ENCODE results near the gene MYCBPAP.

MYCBPAP gene, protein sequence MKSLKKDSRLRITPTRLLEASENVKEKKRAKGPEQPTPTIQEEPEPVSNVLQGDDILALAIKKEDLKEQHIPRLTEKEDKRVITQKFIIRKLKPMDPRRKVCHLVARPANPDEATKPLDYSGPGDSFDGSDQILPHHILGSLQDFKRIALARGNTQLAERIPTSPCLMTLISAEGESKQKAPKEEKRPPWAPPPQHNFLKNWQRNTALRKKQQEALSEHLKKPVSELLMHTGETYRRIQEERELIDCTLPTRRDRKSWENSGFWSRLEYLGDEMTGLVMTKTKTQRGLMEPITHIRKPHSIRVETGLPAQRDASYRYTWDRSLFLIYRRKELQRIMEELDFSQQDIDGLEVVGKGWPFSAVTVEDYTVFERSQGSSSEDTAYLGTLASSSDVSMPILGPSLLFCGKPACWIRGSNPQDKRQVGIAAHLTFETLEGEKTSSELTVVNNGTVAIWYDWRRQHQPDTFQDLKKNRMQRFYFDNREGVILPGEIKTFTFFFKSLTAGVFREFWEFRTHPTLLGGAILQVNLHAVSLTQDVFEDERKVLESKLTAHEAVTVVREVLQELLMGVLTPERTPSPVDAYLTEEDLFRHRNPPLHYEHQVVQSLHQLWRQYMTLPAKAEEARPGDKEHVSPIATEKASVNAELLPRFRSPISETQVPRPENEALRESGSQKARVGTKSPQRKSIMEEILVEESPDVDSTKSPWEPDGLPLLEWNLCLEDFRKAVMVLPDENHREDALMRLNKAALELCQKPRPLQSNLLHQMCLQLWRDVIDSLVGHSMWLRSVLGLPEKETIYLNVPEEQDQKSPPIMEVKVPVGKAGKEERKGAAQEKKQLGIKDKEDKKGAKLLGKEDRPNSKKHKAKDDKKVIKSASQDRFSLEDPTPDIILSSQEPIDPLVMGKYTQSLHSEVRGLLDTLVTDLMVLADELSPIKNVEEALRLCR

GRCh38 chr17:50507871-50508572 lies at the start of gene MYCBPAP:
Gene MYCBPAP, plus strand, starts transcription at chr17:50508439. Its CDS starts 236 bp downstream, at chr17:50508675.
- DNase-seq (ENCODE audit: low read depth) = peak; percentile 66

DNA sequence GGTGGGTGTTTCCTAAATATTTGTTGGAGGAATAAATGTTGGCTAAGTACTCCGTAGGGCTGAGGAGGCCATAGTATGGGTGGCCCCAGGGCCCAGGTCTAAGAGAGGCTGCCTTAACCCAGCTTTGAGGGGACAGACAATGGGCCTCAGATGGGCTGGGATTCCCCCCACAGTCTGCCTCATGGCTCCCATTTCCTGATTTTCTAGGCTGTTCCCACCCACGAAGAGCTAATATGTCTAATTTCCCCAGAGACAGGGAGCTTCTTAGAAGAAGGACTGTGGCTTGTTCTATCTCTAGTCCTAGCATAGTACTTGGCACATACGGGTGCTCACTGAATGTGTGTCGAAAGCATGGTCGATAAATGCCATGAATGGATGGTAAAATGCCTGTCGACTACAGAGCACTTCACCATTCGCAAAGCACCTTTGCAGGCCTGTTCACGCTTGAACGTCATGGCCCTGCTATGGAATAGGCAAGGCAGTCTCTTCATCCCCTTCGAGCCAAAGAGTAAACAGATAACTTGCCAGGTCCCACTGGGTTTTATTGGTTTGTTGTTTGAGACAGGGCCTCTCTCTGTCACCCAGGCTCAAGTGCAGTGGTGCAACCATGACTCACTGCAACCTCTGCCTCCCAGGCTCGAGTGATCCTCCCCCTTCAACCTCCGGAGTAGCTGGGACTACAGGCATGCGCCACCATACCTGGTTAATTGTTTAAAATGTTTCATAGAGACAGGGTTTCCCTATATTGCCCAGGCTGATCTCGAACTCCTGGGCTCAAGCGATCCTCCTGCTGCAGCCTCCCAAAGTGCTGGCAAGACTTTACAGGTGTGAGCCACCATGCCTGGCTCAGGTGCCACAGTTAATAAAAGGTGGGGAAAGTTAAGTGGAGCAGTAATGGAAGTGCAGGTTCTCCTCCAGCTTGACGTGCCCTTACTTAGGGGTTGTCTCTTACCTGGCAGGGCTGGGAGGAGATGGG lies 49.2 kb upstream of the MYCBPAP start:
- DNase-seq (ENCODE audit: low read depth) = no peak

DNA sequence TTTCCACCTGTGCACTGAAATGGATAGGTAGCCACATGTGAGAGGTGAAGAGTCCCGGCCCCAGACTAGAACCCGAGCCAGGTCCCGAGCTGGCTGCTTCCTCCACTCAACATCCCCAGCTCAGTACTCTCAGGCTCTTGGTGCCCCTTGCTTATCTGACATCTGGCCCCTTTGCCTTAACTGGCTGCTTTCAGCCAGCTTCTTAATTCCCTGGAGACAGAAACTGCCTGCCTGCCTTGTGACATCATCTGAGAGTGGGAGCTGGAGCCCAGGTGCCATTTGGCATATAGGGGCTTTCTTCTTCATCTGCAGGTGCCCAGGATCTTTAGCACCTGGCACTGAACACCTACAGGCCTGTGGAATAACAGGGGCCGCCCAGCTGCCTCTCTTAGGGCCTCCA lies 48.5 kb upstream of the MYCBPAP start:
- DNase-seq (ENCODE audit: low read depth) = no peak

DNA sequence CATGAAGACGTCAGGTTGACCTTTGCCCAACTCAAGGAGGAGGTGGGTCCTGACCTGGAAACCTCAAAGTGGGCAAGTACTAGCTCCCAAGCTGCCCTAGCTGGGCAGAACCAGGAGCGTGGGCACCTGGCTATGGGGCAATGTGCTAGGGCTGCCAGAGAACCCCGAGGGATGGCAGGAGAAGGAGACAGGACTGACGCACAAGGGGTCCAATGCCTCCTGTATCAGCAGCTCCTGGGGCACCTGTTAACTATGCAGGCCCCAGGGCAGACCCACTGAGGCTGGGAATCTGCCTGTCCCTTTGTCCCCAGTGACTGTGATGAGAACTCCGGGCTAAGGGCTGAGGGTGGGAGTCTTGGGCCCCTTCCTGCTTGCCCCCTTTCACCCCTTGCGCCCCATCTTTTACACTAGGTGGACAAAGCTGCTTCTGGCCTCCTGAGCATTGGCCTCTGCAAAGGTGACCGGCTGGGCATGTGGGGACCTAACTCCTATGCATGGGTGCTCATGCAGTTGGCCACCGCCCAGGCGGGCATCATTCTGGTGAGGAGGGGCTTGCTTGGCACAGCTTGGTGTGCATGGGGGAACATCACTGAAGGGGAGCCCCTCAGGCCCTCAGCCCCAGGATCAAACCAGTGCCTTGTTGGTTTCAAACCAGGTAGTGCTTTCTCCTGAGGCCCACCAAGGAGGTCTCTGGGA lies 47.3 kb upstream of the MYCBPAP start:
- DNase-seq (ENCODE audit: low read depth) = no peak

DNA sequence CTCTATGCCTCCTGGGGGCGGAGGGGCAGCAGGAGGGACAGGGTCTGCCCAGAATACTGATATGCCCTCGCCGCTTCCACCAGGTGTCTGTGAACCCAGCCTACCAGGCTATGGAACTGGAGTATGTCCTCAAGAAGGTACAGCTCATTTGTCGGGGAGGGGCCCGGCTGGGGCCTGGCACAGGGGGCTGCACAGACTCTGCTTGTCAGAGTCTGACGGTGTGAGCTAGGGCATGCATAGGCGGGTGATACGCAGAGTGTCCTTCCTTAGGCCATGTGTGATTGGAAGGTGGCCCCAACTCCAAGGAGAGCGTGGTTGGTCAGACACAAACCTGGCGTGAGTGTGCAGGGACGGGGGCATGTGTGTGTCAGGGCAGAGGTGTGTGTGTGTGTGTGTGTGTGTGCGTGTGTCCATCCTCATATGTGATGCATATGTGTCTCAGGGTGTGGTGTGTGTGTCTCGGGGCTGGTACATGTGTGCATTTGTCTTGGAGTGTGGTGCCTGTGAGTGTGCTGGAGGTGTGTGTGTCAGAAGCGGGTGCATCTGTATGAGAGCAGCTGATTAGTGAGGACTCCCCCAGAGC lies 46.6 kb upstream of the MYCBPAP start:
- DNase-seq (ENCODE audit: low read depth) = no peak

DNA sequence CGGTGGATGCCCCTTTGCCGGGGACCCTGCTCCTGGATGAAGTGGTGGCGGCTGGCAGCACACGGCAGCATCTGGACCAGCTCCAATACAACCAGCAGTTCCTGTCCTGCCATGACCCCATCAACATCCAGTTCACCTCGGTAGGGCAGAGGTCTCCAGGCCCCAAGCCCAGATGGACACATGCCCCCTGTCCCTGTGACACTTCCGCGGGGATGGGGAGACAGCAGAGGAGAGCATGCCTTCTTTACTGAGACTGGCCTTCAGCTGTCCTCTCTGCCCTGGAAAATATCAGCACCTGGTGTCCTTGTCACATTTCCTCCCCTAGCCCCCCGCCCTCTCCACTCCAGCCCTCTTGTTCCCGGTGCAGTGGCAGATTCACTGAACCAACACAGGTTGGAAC lies 45.8 kb upstream of the MYCBPAP start:
- DNase-seq (ENCODE audit: low read depth) = no peak

DNA sequence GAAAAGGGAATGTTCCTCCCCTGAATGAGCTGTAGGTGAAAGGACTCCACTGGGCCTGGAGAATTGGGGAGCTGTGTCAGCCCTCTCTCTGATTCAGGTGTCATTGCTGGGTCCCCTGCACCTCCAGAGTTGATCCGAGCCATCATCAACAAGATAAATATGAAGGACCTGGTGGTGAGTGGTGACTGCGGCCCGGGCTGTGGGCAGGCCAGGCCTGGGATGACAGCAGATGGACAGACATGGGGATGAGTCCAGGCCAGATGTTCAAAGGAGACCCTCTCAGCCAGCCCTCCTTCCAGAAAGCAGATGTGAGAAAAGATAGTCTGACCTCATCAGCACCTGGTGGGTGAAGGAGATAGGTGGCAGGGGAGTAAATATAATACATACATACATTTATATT lies 44.1 kb upstream of the MYCBPAP start:
- no peak for DNase-seq (ENCODE audit: low read depth)

- DNase-seq (ENCODE audit: low read depth) = no peak
Measured at GRCh38 chr17:50464736-50465135, 43.5 kb upstream of the MYCBPAP start.

GRCh38 chr17:50465171-50465570 lies 43.1 kb upstream of the MYCBPAP start:
- DNase-seq (ENCODE audit: low read depth) = no peak

DNA sequence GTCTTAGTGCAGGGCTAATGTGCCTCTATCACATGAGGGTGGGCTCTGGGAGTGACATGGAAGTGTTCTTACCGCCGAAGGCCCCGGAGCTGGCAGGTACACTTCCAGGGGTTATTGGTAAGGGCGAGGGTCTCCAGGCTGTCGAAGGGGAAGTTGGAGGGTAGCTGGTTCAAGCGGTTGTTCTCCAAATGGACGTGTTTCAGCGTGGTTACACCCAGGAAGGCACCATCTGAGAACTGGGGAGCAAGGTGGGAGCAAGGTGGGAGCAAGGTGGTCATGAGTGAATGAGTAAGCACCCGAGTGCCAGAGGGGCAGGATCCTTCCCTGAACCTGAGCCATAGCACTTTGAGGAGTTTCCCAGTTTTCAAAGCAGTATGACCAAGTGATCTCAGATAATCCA lies 42.6 kb upstream of the MYCBPAP start:
- DNase-seq (ENCODE audit: low read depth) = no peak

DNA sequence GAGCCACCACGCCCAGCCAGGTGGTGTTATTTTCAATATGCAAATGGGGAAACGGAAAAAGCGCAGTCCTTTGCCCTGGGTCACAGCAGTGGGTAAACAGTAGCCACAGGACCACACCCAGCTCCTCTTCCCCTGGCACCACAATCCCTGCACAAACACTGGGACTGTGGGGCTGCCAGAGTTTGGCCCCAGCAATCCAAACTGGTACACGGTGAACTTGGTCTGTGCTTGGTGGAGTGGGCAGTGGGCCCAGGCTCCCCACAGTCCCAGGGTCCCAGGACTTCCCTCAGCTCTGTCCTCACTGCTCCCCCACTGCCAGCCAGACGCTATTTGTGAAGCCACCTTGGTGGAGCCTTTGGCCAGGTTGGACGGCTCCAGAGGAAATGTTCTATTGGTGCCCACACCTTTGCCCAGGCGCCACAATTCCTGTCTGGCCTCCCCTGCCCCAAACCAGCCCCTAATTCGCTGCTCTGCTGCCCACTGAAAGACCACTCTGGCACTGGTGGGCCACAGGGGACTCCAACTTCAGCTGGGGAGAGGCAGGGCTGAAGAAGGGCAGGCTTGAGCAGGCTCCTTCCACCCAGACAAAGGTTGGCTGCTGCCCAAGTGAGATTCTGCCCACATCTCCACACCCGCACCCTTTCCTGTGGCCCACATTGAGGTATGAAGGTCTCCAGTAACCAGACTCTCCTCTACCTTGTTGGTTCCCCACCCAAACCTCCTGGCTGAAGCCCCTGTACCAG lies 41.7 kb upstream of the MYCBPAP start:
- DNase-seq (ENCODE audit: low read depth) = no peak

- DNase-seq (ENCODE audit: low read depth) = no peak
Measured at GRCh38 chr17:50467114-50467854, 41.0 kb upstream of the MYCBPAP start.

- DNase-seq (ENCODE audit: low read depth) = no peak
Measured at GRCh38 chr17:50467855-50468303, 40.4 kb upstream of the MYCBPAP start.

GRCh38 chr17:50468304-50469207 lies 39.7 kb upstream of the MYCBPAP start, which contains the start of gene CHAD:
Gene CHAD, minus strand, starts transcription at chr17:50468880. Its CDS starts 67 bp downstream, at chr17:50468813.
- no peak for DNase-seq (ENCODE audit: low read depth)

GRCh38 chr17:50469208-50469605 lies 39.0 kb upstream of the MYCBPAP start:
- DNase-seq (ENCODE audit: low read depth) = no peak

GRCh38 chr17:50469671-50470305 lies 38.5 kb upstream of the MYCBPAP start:
- no peak for DNase-seq (ENCODE audit: low read depth)

GRCh38 chr17:50470426-50470825 lies 37.8 kb upstream of the MYCBPAP start:
- no peak for DNase-seq (ENCODE audit: low read depth)
